Kidney (tissue), 14 donors: Measurements from ENCODE around the gene SOHLH1. TPM values are rescaled to one million over a fixed set of nuclear protein-coding genes. Genes with fewer than 3 reads are reported as not detected.

Experiments used
- DNase-seq, 5 donors: peaks; one replicate each; pipeline ENCODE4 v3.0.0-alpha.2; 2013 to 2020
- FAIRE-seq: peaks from 2 replicates; lab custom pipeline; 2012; peaks lifted over from hg19 to GRCh38; lab: Jason Lieb, UNC
- H3K27ac ChIP-seq, 2 donors: one replicate each; pipeline ENCODE4 v1.7.0; 2013; ENCODE audit warnings: low read depth in 2 of 2, low read length in 2 of 2, inconsistent platforms in 1 of 2
- H3K27me3 ChIP-seq: one replicate; pipeline ENCODE4 v1.7.1; 2013; ENCODE audit warnings: low read length, inconsistent platforms; ENCODE audit not compliant: control insufficient read depth, insufficient read depth
- H3K36me3 ChIP-seq, 3 donors: one replicate each; pipeline versions ENCODE4 v1.7.0 to v1.7.1; 2013; ENCODE audit warnings: low read length in 3 of 3, control low read depth in 1 of 3, inconsistent platforms in 1 of 3; ENCODE audit not compliant: insufficient read depth in 3 of 3, control insufficient read depth in 2 of 3
- H3K4me1 ChIP-seq, 3 donors: one replicate each; pipeline versions ENCODE4 v1.7.0 to v1.7.1; 2013; ENCODE audit warnings: low read length in 3 of 3, inconsistent platforms in 1 of 3, low read depth in 1 of 3; ENCODE audit not compliant: control insufficient read depth in 2 of 3, insufficient read depth in 2 of 3
- H3K4me3 ChIP-seq, 3 donors: one replicate each; pipeline versions ENCODE4 v1.7.0 to v1.8.1; 2013; ENCODE audit warnings: low read length in 3 of 3, control low read depth in 1 of 3, inconsistent platforms in 1 of 3
- H3K9ac ChIP-seq, 3 donors: one replicate each; pipeline versions ENCODE4 v1.7.0 to v1.7.1; 2013; ENCODE audit warnings: low read length in 3 of 3, control low read depth in 1 of 3, inconsistent platforms in 1 of 3
- H3K9me3 ChIP-seq, 3 donors: one replicate each; pipeline versions ENCODE4 v1.7.0 to v1.7.1; 2013; ENCODE audit warnings: low read length in 3 of 3, control low read depth in 1 of 3, inconsistent platforms in 1 of 3; ENCODE audit not compliant: control insufficient read depth in 2 of 3, insufficient read depth in 1 of 3
- intact Hi-C: fragments of 100-400 bp; cut with DNase I; formaldehyde crosslinking; loops from one replicate; pipeline ENCODE4 v1.11.1; 2022
- polyA plus RNA-seq: library from polyadenylated mRNA; stranded (reverse); fragments of 350-450 nt; fragmentation: Illumina TruSeq; extraction: RNeasy Lipid Tissue Mini Kit (QIAGEN cat#74804); gene quantifications from one replicate; pipeline ENCODE4 v1.2.3, GENCODE V29; 2014; ENCODE audit warnings: low read depth, low replicate concordance; ENCODE audit not compliant: insufficient read depth
- total RNA-seq: library from RNA; stranded (reverse); fragmentation: NEBNext Ultra II Directional; extraction: Animal tissue kit (Norgen Biotek cat#: 25700); gene quantifications from one replicate; pipeline ENCODE4 v1.2.1, GENCODE V29; 2021
- TF ChIP-seq, protein P1 (sequence below): IDR thresholded peaks from 3 replicates; pipeline ENCODE4 v1.5.1; 2012; ENCODE audit warnings: mild to moderate bottlenecking, moderate library complexity, borderline replicate concordance; ENCODE audit not compliant: insufficient read depth; ENCODE audit errors: extremely low read depth
- donor health status: control.
- donor health status: control.
- donor health status: control.
- donor health status: control.
- donor health status: control.
- donor health status: DM: yes; HTN: yes; CAD: no.
- donor health status: Normal renal cell carcinoma (clear cell type).

Gene SOHLH1
- total and polyA plus RNA-seq, 2 donors from 2014 or later, result not detected

DNA sequence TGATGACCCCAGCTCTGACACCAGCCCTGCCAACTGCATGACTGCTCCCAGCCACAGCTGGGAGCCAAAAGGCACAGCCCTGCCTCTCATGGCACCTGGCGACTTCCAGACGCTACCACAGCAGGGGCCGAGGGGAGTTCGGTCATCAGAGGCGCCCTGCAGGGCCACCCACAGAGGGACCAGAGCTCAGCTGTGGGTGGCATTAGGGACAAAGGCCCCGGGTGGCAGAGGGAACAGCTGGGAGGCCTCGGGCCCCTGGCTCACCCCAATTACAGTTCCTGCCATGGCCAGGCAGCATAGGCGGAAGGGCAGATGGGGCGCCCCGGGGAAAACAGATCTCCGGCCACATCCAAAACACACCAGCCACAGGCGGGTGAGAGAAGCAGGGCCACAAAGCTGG lies 3.6 kb downstream of the SOHLH1 start:
- no peak for FAIRE-seq
- no peak overlapping the region for H3K9ac ChIP-seq
- no peaks in the 10 kb centered on the region for H3K27me3 ChIP-seq
- no peak overlapping the region for H3K4me3 ChIP-seq
- H3K9me3 ChIP-seq, result no peaks in the 10 kb centered on the region
- intact Hi-C loops, result no loop called here
- H3K27ac ChIP-seq, result no peak overlapping the region
- no peaks in the 10 kb centered on the region for H3K4me1 ChIP-seq
- DNase-seq, result no peak
- TF ChIP-seq, protein P1, sequence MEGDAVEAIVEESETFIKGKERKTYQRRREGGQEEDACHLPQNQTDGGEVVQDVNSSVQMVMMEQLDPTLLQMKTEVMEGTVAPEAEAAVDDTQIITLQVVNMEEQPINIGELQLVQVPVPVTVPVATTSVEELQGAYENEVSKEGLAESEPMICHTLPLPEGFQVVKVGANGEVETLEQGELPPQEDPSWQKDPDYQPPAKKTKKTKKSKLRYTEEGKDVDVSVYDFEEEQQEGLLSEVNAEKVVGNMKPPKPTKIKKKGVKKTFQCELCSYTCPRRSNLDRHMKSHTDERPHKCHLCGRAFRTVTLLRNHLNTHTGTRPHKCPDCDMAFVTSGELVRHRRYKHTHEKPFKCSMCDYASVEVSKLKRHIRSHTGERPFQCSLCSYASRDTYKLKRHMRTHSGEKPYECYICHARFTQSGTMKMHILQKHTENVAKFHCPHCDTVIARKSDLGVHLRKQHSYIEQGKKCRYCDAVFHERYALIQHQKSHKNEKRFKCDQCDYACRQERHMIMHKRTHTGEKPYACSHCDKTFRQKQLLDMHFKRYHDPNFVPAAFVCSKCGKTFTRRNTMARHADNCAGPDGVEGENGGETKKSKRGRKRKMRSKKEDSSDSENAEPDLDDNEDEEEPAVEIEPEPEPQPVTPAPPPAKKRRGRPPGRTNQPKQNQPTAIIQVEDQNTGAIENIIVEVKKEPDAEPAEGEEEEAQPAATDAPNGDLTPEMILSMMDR, result no peak
- H3K36me3 ChIP-seq, result no peaks in the 10 kb centered on the region

DNA sequence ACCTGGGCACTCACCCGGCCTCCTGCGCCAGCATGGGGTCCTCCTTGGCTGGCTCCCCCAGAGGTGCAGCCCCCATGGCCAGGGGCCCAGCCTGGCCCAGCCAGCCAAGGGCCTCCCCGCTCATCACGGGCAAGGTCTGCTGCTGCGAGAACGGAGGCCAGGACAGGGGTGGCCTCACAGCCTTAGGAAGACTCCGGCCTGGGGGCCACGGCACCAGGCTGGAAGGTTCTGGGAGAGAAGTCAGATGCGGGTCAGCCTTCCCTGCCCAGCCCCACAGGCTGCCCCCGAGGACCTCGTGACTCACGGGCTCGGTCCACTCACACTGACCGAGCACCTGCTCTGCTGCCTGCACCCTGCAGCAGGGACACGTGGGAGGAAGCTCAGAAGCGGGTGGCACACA lies 4.2 kb downstream of the SOHLH1 start:
- no peak for FAIRE-seq
- TF ChIP-seq, protein P1, result no peak
- intact Hi-C loops, result no loop called here

DNA sequence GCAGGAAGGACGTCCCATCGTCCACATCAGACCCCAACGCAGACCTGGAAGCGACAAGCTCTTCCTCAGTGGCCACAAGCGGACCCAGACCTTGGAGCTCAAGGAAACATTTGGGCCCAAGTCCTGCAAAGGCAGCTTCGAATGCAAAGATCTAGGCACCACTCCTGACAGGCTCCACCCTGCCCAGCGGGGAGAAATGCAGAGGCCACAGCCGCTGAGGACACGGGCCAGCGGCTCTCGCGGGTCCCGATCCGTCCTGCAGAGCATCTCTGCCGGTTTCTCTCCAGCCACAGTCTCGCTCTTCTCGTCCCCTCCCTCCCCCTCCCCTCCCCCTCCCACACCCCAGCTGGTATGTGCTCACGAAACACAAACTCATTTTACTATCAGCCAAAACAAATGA lies 4.9 kb downstream of the SOHLH1 start:
- H3K27me3 ChIP-seq, result no peaks in the 10 kb centered on the region
- H3K36me3 ChIP-seq, result no peaks in the 10 kb centered on the region
- no peak overlapping the region for H3K4me3 ChIP-seq
- DNase-seq (no peak), FAIRE-seq (no peak)
- H3K9me3 ChIP-seq, result no peaks in the 10 kb centered on the region
- no peak overlapping the region for H3K9ac ChIP-seq
- TF ChIP-seq, protein P1, result no peak
- no peak overlapping the region for H3K27ac ChIP-seq
- intact Hi-C loops, result no loop called here
- no peaks in the 10 kb centered on the region for H3K4me1 ChIP-seq

More for the DNA sequence above, 4.2 kb downstream of the SOHLH1 start:
- Histone ChIP-seq H3K36me3 (no peaks in the 10 kb centered on the region), H3K27me3 (no peaks in the 10 kb centered on the region), H3K27ac (no peak overlapping the region), H3K9ac (no peak overlapping the region), H3K9me3 (no peaks in the 10 kb centered on the region), H3K4me3 (no peak overlapping the region), H3K4me1 (no peaks in the 10 kb centered on the region)
- no peak for DNase-seq

DNA sequence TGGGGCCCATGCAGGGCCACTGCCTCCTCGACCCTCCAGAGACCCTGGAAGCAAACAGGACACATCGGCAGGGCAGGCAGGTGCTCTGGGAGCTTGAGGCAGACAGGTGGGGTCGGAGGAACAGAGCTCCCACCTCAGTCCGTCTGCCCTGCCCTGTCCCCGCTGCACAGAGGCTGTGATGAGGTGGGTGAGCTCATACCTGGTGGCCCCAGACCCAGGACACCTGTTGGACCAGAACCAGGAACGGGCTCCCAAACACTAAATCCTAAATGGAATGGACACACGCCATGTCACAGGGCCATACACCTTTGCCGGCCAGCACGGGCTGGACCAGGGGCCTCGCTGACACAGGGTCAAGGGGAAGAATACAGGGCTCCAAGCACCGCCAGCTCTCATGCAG lies 5.5 kb downstream of the SOHLH1 start:
- DNase-seq (no peak), FAIRE-seq (no peak)
- Histone ChIP-seq H3K9ac (no peak overlapping the region), H3K27ac (no peak overlapping the region), H3K27me3 (no peaks in the 10 kb centered on the region), H3K9me3 (no peaks in the 10 kb centered on the region), H3K36me3 (no peaks in the 10 kb centered on the region), H3K4me3 (no peak overlapping the region), H3K4me1 (no peaks in the 10 kb centered on the region)
- intact Hi-C loops, result no loop called here
- TF ChIP-seq, protein P1, result no peak
